ENCODE data around the gene DLGAP1.

The DLGAP1 gene

GRCh38 chr18:4119813-4120212 lies 335.3 kb downstream of the DLGAP1 start:
- TF ChIP-seq MAX (IDR thresholded peaks at IDR 0.05; ENCODE audit: low read depth, low read length) = no peak
- TF ChIP-seq POLR2A (IDR thresholded peaks at IDR 0.05; ENCODE audit: extremely low read depth, insufficient read length) = no peak
- no peak for TF ChIP-seq MYC (IDR thresholded peaks at IDR 0.05; ENCODE audit: low read depth, low read length)
- TF ChIP-seq CTCF (IDR thresholded peaks at IDR 0.05; ENCODE audit: low read depth, low read length) = no peak
- H3K4me3 ChIP-seq (ENCODE audit: low read depth, low read length) = no peak overlapping the region
- no peak for DNase-seq (ENCODE audit: low read depth)

GRCh38 chr18:4119127-4119648 lies 335.9 kb downstream of the DLGAP1 start:
- no peak overlapping the region for H3K4me3 ChIP-seq (ENCODE audit: low read depth, low read length)
- TF ChIP-seq MAX (IDR thresholded peaks at IDR 0.05; ENCODE audit: low read depth, low read length) = no peak
- TF ChIP-seq CTCF (IDR thresholded peaks at IDR 0.05; ENCODE audit: low read depth, low read length) = no peak
- no peak for TF ChIP-seq POLR2A (IDR thresholded peaks at IDR 0.05; ENCODE audit: extremely low read depth, insufficient read length)
- no peak for TF ChIP-seq MYC (IDR thresholded peaks at IDR 0.05; ENCODE audit: low read depth, low read length)
- DNase-seq (ENCODE audit: low read depth) = no peak

- no peak overlapping the region for H3K4me3 ChIP-seq (ENCODE audit: low read depth, low read length)
- DNase-seq (ENCODE audit: low read depth) = no peak
- no peak for TF ChIP-seq MYC (IDR thresholded peaks at IDR 0.05; ENCODE audit: low read depth, low read length)
- no peak for TF ChIP-seq CTCF (IDR thresholded peaks at IDR 0.05; ENCODE audit: low read depth, low read length)
- no peak for TF ChIP-seq MAX (IDR thresholded peaks at IDR 0.05; ENCODE audit: low read depth, low read length)
- TF ChIP-seq POLR2A (IDR thresholded peaks at IDR 0.05; ENCODE audit: extremely low read depth, insufficient read length) = no peak
Measured at GRCh38 chr18:4108016-4108415, 347.1 kb downstream of the DLGAP1 start.

- no peak for DNase-seq (ENCODE audit: low read depth)
- H3K4me3 ChIP-seq (ENCODE audit: low read depth, low read length) = no peak overlapping the region
- no peak for TF ChIP-seq MYC (IDR thresholded peaks at IDR 0.05; ENCODE audit: low read depth, low read length)
- no peak for TF ChIP-seq CTCF (IDR thresholded peaks at IDR 0.05; ENCODE audit: low read depth, low read length)
- TF ChIP-seq POLR2A (IDR thresholded peaks at IDR 0.05; ENCODE audit: extremely low read depth, insufficient read length) = no peak
- no peak for TF ChIP-seq MAX (IDR thresholded peaks at IDR 0.05; ENCODE audit: low read depth, low read length)
Measured at GRCh38 chr18:4107049-4107467, 348.0 kb downstream of the DLGAP1 start.

- DNase-seq (ENCODE audit: low read depth) = peak; percentile 60
- peak; percentile 80 for TF ChIP-seq CTCF (IDR thresholded peaks at IDR 0.05; ENCODE audit: low read depth, low read length)
- TF ChIP-seq MAX (IDR thresholded peaks at IDR 0.05; ENCODE audit: low read depth, low read length) = no peak
- no peak for TF ChIP-seq MYC (IDR thresholded peaks at IDR 0.05; ENCODE audit: low read depth, low read length)
- TF ChIP-seq POLR2A (IDR thresholded peaks at IDR 0.05; ENCODE audit: extremely low read depth, insufficient read length) = no peak
- no peak overlapping the region for H3K4me3 ChIP-seq (ENCODE audit: low read depth, low read length)
Measured at GRCh38 chr18:4106407-4107033, 348.6 kb downstream of the DLGAP1 start.

Data from NB4 (cell line).